Tibial nerve (tissue), 3 donors: ENCODE results near the gene POMC.

ENCODE experiments used
- CTCF ChIP-seq, 5 experiments: fragments of 200-600 bp in 3 of 5; fragments of 450-650 bp in 2 of 5; sonication (generic) in 3 of 5; IDR thresholded peaks; one replicate each; pipeline ENCODE4 v1.5.1; 2016 to 2019; ENCODE audit warnings: antibody characterized with exemption in 5 of 5, mild to moderate bottlenecking in 3 of 5, moderate library complexity in 2 of 5
- POLR2A ChIP-seq, 2 donors: fragments of 450-650 bp; IDR thresholded peaks; one replicate each; pipeline ENCODE4 v1.6.1; 2017; ENCODE audit warnings: antibody characterized with exemption in 2 of 2, mild to moderate bottlenecking in 2 of 2, moderate library complexity in 2 of 2

DNA sequence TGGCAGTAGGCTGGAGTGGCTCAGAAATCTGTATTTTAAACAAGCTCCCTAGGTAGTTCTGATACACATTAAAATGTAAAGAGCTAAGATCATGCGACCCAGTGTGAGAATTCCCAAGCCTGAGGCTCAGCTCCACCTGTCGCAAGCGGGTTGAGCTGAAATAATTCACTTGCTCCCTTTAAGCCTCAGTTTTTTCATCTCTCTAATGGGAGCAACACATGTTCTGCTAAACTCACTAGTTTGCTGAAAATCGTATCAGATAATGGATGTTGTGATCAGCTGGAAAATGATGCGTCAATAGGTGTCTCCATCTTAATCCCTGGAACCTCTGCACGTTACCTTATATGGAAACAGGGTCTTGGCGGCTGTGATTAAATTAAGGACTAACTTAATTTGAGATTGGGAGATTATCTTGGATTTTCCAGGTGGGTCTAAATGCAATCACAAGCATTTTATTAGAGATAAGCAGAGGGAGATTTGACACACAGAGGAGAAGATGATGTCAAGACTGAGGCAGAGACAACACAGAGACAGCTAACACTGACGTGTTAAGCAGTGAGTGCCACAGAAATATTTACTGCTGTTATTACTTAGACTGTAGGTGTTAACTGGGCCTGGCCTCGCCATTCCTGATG, 53.0 kb downstream of the POMC start:
- TF ChIP-seq POLR2A (IDR thresholded peaks at IDR 0.05) (no peak), CTCF (IDR thresholded peaks at IDR 0.05) (no peak)
